Breast epithelium (tissue), 4 donors: ENCODE measurements around the gene SHC3. TPM values are rescaled to one million over a fixed set of nuclear protein-coding genes. Genes with fewer than 3 reads are reported as not detected.

ENCODE experiments used
- DNase-seq, 2 donors: peaks; one replicate each; pipeline ENCODE4 v3.0.0-alpha.2; 2019; ENCODE audit warnings: low spot score in 2 of 2
- H3K27ac ChIP-seq, 2 donors: fragments of 200-600 bp; sonication (generic) in 1 of 2; one replicate each; pipeline ENCODE4 v1.5.1; 2016 to 2019; ENCODE audit warnings: mild to moderate bottlenecking in 1 of 2
- H3K27me3 ChIP-seq, 2 donors: fragments of 200-600 bp; sonication (generic) in 1 of 2; one replicate each; pipeline versions ENCODE4 v1.5.1 to v1.6.0; 2017 to 2019; ENCODE audit warnings: control low read depth in 1 of 2, mild to moderate bottlenecking in 1 of 2
- H3K36me3 ChIP-seq: fragments of 200-600 bp; one replicate; pipeline ENCODE4 v1.5.1; 2019
- H3K4me1 ChIP-seq, 2 donors: fragments of 200-600 bp; sonication (generic); one replicate each; pipeline ENCODE4 v1.5.1; 2016 to 2019; ENCODE audit warnings: control low read depth in 1 of 2
- H3K4me3 ChIP-seq, 3 donors: fragments of 200-600 bp; sonication (generic); 1 replicate in 2 of 3; 2 replicates in 1 of 3; pipeline ENCODE4 v1.5.1; 2016 to 2019; ENCODE audit warnings: mild to moderate bottlenecking in 3 of 3, moderate library complexity in 2 of 3
- H3K9me3 ChIP-seq, 2 donors: fragments of 200-600 bp; sonication (generic) in 1 of 2; one replicate each; pipeline ENCODE4 v1.5.1; 2016 to 2019; ENCODE audit warnings: control low read depth in 1 of 2
- POLR2A ChIP-seq: fragments of 450-650 bp; IDR thresholded peaks from one replicate; pipeline ENCODE4 v1.6.1; 2016; ENCODE audit warnings: antibody characterized with exemption, mild to moderate bottlenecking, moderate library complexity
- POLR2AphosphoS5 ChIP-seq, 3 donors: sonication (generic); formaldehyde crosslinking; IDR thresholded peaks; one replicate each; pipeline ENCODE4 v1.6.1; 2017; ENCODE audit warnings: antibody characterized with exemption in 3 of 3
- intact Hi-C: fragments of 100-400 bp; cut with DNase I; formaldehyde crosslinking; loops from one replicate; pipeline ENCODE4 v1.15.1; 2023; ENCODE audit warnings: low total_unique reads
- total RNA-seq, 3 donors: library from RNA; depleted of rRNA; stranded (reverse); fragments of >200 nt; gene quantifications; one replicate each; pipeline ENCODE4 v1.1.0, GENCODE V29; 2016
- TF ChIP-seq, protein P1 (sequence below), 3 donors: fragments of 450-650 bp; IDR thresholded peaks; one replicate each; pipeline ENCODE4 v1.5.1; 2016 to 2017; ENCODE audit warnings: antibody characterized with exemption in 3 of 3, mild to moderate bottlenecking in 3 of 3, moderate library complexity in 3 of 3

Gene SHC3
- total RNA-seq, 3 donors from 2014 or later: 1.0 to 6.7 (median 2.3) TPM

DNA sequence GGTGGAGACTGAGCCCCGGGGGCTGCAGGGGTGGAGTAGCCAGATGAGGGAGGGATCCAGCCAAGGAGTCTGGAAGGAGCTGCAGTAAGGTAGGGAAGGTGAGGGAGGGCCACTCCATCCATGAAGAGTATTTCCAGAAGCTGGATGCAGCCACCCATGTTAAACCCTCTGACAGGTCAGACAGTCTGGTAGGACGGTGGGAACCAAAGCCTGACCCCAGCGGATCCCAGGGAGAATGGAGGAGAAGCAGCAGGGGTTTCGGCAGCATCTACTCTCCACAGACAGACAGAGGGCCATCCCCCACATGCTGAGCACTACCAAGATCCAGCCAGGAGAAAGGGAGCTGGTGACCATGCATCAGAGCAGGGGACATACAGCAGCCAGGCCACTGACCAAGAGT lies 209.8 kb downstream of the SHC3 start:
- H3K9me3 ChIP-seq: peaks cover 0 to 4% of the 10 kb centered on the region in 2 donors
- H3K4me1 ChIP-seq: no peaks in the 10 kb centered on the region
- DNase-seq: no peak
- no peak overlapping the region for H3K4me3 ChIP-seq
- no peaks in the 10 kb centered on the region for H3K36me3 ChIP-seq
- no peak overlapping the region for H3K27ac ChIP-seq
- intact Hi-C loops: no loop called here
- H3K27me3 ChIP-seq: no peaks in the 10 kb centered on the region
- TF ChIP-seq POLR2AphosphoS5 (IDR thresholded peaks at IDR 0.05) (no peak), POLR2A (no peak)
- TF ChIP-seq, protein P1, sequence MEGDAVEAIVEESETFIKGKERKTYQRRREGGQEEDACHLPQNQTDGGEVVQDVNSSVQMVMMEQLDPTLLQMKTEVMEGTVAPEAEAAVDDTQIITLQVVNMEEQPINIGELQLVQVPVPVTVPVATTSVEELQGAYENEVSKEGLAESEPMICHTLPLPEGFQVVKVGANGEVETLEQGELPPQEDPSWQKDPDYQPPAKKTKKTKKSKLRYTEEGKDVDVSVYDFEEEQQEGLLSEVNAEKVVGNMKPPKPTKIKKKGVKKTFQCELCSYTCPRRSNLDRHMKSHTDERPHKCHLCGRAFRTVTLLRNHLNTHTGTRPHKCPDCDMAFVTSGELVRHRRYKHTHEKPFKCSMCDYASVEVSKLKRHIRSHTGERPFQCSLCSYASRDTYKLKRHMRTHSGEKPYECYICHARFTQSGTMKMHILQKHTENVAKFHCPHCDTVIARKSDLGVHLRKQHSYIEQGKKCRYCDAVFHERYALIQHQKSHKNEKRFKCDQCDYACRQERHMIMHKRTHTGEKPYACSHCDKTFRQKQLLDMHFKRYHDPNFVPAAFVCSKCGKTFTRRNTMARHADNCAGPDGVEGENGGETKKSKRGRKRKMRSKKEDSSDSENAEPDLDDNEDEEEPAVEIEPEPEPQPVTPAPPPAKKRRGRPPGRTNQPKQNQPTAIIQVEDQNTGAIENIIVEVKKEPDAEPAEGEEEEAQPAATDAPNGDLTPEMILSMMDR (IDR thresholded peaks at IDR 0.05): no peak

DNA sequence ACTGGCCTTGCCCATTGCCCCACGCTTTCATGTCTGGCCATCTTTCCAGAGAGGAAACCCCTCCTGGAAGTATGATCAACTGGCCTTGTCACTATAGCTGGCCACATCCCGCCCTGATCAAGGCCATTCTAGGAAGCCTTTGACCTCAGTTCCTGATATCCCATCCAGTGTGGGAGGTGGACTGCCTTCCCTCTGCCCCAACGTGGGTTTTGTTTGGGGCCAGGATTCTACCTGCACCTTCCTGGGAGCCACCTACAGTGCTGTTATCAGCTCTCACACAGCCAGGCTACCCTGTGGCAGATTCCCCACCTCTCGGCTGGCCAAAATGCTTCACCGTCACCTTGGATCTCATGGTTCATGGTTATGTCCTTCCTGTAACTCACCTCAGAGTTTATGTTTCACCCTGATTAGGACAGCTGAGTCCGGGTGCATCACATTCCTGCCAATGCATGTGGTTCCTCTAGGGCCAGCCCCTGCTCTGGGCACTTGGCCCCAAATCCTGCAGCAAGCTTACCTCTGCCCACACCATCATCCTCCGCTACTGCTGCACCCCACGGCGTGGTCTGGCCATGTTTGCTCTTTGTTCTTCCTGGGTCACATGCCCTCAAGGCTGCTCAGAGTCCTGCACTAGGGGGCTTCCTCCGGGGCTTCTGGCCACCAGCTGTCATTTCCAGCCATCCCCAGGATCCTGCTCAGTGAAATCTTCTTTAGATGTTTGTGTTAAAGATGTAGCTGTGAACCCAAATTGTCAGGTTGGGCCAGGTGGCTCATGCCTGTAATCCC lies 211.5 kb downstream of the SHC3 start:
- intact Hi-C loops: no loop called here
- no peak for DNase-seq
- no peak for TF ChIP-seq POLR2A
- no peak for TF ChIP-seq POLR2AphosphoS5 (IDR thresholded peaks at IDR 0.05)
- TF ChIP-seq, protein P1 (IDR thresholded peaks at IDR 0.05): no peak

DNA sequence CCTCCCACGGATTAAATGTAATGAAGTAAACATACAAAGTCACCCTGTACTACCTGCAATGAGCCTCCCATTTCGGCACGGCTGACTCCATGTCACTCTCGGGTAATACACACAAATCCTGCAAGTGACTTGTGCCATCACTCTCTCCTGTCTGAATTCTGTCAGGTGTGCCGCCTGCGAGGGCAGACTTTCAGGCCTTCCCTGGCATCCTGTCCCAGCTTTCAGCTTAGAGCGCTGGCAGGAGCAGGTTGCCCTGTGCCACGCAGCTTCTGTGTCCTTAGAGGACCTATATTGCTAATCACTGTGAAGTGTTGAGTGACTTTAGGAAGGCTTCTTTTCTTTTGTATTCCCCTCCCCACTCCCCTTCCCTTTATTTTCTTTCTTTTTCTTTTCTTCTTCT lies 213.1 kb downstream of the SHC3 start:
- H3K36me3 ChIP-seq: no peaks in the 10 kb centered on the region
- DNase-seq: no peak
- no peaks in the 10 kb centered on the region for H3K4me1 ChIP-seq
- no peaks in the 10 kb centered on the region for H3K9me3 ChIP-seq
- H3K27ac ChIP-seq: no peak overlapping the region
- no peak overlapping the region for H3K4me3 ChIP-seq
- intact Hi-C loops: no loop called here
- no peaks in the 10 kb centered on the region for H3K27me3 ChIP-seq
- TF ChIP-seq, protein P1 (IDR thresholded peaks at IDR 0.05): no peak
- TF ChIP-seq POLR2A (no peak), POLR2AphosphoS5 (IDR thresholded peaks at IDR 0.05) (no peak)

More for the DNA sequence above, 211.5 kb downstream of the SHC3 start:
- H3K36me3 ChIP-seq: no peaks in the 10 kb centered on the region
- H3K4me1 ChIP-seq: no peaks in the 10 kb centered on the region
- no peaks in the 10 kb centered on the region for H3K9me3 ChIP-seq
- no peaks in the 10 kb centered on the region for H3K27me3 ChIP-seq
- peak overlapping the region in 1 of 2 donors; percentile 19 for H3K27ac ChIP-seq
- H3K4me3 ChIP-seq: no peak overlapping the region

DNA sequence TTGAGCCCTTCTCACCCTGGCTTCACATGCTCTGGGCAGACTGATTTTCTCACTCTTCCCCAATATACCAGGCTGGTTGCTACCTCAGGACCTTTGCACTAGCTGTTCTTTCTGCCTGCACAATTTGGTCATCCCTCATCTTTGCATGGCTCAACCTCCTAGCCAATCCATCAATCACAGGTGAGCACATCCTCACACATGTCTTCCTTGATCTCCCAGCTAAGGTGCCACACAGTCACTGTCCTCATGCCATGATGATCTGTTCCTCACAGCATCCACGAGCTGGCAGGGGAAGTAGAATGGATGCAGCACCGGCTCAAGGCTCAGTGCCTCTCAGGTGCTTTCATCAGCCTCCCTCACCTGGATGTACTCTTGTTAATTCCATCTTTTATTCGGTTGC lies 218.0 kb downstream of the SHC3 start:
- Histone ChIP-seq H3K36me3 (no peaks in the 10 kb centered on the region), H3K4me3 (no peak overlapping the region), H3K4me1 (no peaks in the 10 kb centered on the region), H3K9me3 (no peaks in the 10 kb centered on the region), H3K27me3 (no peaks in the 10 kb centered on the region), H3K27ac (no peak overlapping the region)
- TF ChIP-seq POLR2AphosphoS5 (IDR thresholded peaks at IDR 0.05) (no peak), POLR2A (no peak)
- TF ChIP-seq, protein P1 (IDR thresholded peaks at IDR 0.05): no peak
- DNase-seq: no peak
- intact Hi-C loops: no loop called here

DNA sequence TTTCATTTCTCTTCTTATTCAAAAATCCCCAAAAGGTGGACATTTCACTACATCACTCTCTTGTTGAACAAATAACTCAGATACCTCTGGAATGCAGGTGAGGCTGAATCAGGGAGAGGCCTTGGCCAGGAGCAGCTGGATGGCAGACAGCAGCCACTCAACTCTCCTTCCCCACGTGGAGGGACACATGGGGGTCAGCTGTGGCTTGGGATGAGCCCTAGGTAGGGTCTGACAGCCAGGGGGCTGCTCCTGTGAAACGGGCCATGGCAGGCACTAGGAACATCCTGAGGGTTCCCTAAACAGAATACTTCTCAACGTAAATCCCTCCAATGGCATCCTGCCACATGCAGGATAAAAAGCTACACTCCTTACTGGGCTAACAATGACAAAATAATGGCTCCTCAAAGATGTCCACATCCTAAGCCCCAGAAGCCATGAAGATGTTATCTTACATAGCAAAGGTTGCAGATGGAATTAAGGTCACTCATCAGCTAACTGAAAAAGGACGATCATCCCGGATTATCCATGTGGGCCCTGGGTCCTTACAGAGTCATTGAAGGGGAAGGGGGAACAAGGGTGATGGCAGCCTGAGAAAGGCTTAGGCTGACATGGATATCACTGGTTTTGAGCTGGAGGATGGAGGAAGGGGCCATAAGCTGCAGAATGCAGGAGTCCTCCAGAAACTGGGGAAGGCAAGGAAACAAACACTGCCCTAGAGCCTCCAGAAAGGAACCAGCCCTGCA lies 218.7 kb downstream of the SHC3 start:
- H3K4me1 ChIP-seq: no peaks in the 10 kb centered on the region
- no peaks in the 10 kb centered on the region for H3K9me3 ChIP-seq
- H3K4me3 ChIP-seq: no peak overlapping the region
- H3K27me3 ChIP-seq: no peaks in the 10 kb centered on the region
- intact Hi-C loops: no loop called here
- H3K36me3 ChIP-seq: no peaks in the 10 kb centered on the region
- TF ChIP-seq POLR2A: no peak
- TF ChIP-seq POLR2AphosphoS5 (IDR thresholded peaks at IDR 0.05): no peak
- TF ChIP-seq, protein P1 (IDR thresholded peaks at IDR 0.05): no peak
- DNase-seq: no peak
- H3K27ac ChIP-seq: no peak overlapping the region
